GM18951 (cell line): Measurements from ENCODE around the gene GNA12.

ENCODE experiments used
- POLR2A ChIP-seq: IDR thresholded peaks from 4 replicates; pipeline ENCODE4 v1.6.1; 2011; ENCODE audit warnings: mild to moderate bottlenecking; ENCODE audit not compliant: insufficient read length, insufficient read depth; ENCODE audit errors: extremely low read depth
- in situ Hi-C: fragments of 300-500 bp; cut with MboI; formaldehyde crosslinking; loops from one replicate; pipeline ENCODE4 v1.12.0; 2022; ENCODE audit warnings: low sequenced_read_pairs, mixed read lengths, inconsistent platforms; ENCODE audit not compliant: unreplicated experiment

The GNA12 gene

GRCh38 chr7:2804227-2804763, 39.8 kb downstream of the GNA12 start:
- in situ Hi-C loops, result no loop called here
- no peak for TF ChIP-seq POLR2A

- no peak for TF ChIP-seq POLR2A
- in situ Hi-C loops, result no loop called here
Measured at GRCh38 chr7:2803755-2804154, 40.4 kb downstream of the GNA12 start.

DNA sequence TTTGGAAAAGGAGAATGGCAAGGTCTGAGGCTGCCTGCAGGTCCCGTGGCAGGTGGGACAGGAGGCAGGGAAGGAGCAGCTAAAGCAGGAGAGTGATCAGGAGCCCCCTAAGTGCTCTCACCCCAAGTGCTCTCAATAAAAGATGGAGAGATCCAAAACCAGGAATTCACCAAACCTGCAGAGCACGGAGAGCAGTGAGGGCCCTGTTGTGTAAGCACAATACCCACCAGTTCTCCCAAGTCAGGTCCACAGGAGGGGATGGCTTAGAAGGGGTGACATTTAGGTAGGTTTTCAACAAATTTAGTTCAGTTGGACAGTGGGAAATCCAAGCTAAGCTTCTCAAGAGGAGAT, 40.8 kb downstream of the GNA12 start:
- in situ Hi-C loops, result no loop called here
- TF ChIP-seq POLR2A, result no peak

DNA sequence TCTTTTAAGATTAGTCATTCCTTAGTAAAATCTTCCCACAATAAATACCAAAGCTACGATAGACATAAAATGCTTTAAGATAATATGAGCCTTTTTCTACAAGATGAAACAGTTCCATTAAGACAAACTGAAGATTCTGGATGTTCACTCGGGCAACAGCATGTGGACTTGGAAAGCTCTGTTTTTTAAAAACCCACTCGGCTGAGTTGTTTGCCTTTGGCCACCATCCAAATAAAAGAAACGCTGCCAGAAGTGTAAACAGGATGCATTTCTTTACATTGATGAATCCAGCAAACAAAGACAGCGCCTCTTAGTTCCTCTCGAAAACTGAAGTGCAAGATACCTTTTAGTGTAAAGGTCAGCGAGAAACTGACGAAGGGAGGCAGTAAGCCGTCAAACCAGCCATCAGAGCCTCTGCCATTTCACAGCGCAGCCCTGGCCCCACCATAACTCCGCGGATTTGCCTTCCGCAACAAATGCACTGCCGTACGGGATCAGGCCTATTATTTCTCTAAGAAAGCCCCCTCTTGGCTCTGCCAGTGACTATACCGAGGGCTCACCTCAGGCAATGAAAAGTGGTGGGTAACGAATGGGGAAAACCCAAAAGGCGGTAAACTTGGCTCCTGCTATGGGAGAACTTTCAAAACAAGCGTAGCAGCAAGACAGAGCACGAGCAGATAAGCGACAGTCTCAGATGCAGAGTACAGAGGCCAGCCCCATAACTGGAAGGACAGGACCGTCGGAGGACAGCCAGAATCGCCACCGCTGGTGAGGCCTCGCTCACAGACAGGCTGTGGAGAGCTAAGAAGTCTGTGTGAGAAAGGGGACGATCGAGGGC, 41.4 kb downstream of the GNA12 start:
- in situ Hi-C loops, result no loop called here
- TF ChIP-seq POLR2A, result no peak

DNA sequence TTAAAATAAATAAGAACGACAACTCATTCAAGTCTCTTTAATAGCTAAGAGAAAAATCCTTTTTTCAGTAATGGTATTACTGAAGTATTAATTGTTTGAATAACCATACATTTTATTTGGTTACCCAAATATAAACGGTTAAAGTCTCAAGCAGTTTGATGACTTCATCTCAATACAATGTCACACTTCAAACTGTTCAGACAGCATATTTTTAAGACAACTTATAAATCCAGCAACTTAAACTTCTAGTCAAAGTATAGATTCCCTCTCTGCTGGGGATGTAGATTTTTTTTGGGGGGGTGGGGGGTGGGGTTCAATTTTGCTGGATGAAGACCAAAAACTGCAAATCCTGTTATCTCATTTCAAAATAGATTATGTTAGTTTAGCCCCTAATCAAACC, 42.0 kb downstream of the GNA12 start:
- in situ Hi-C loops, result no loop called here
- TF ChIP-seq POLR2A, result no peak

DNA sequence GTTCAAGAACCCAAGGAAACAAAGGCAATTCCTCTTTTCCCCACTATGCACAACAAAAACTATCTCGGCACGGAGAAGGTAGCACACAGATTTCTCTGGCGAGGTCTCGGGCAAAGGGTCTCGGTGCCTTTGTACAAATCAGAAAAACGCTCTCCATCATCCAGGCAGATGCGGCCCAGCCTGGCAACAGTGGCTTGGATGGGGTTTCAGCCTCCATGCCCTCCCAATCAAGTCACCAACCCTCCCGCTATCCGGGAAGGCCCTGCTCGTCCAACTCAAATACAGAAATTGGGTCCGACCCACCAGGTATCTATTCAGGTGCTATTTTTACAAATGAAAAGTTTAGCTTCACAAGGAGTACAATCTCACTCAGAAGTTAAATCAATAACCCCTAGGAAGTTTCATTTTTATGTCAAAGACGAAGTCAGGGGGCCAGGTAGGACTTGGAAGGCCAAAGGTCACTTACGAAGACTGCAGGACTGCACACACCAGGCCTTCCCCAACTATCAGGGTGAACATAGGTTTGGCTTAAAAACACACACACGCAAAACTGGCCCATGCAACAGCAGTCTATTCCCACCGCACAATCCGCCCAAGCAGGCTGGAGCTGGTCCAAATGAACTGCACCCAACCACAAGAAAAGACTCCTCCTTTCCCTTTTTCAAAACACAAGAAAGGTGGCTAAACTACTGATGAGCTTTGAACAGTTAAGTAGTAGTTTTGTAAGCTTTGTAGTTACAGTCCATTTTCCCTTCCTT, 43.0 kb downstream of the GNA12 start:
- in situ Hi-C loops, result no loop called here
- no peak for TF ChIP-seq POLR2A

- in situ Hi-C loops, result no loop called here
- TF ChIP-seq POLR2A, result no peak
Measured at GRCh38 chr7:2800220-2800930, 43.7 kb downstream of the GNA12 start.

- no peak for TF ChIP-seq POLR2A
- in situ Hi-C loops, result no loop called here
Measured at GRCh38 chr7:2799253-2799652, 44.9 kb downstream of the GNA12 start.

DNA sequence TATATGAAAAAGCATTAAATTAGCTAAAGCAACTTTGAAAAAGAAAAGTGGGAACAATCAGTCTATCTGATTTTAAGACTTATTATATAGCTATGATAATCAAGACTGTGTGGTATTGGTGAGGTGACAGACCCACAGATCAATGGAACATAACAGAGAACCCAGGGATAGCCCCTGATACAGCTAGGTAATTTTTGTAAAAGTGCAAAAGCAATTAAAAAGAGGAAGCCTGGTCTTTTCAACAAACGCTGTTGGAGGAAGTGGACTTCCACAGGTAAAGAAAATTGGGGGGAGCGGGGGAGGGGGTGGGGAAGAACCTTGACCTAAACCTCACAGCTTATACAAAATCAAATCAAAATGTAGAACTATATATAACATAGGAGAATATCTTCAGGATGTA, 45.4 kb downstream of the GNA12 start:
- in situ Hi-C loops, result no loop called here
- TF ChIP-seq POLR2A, result no peak

DNA sequence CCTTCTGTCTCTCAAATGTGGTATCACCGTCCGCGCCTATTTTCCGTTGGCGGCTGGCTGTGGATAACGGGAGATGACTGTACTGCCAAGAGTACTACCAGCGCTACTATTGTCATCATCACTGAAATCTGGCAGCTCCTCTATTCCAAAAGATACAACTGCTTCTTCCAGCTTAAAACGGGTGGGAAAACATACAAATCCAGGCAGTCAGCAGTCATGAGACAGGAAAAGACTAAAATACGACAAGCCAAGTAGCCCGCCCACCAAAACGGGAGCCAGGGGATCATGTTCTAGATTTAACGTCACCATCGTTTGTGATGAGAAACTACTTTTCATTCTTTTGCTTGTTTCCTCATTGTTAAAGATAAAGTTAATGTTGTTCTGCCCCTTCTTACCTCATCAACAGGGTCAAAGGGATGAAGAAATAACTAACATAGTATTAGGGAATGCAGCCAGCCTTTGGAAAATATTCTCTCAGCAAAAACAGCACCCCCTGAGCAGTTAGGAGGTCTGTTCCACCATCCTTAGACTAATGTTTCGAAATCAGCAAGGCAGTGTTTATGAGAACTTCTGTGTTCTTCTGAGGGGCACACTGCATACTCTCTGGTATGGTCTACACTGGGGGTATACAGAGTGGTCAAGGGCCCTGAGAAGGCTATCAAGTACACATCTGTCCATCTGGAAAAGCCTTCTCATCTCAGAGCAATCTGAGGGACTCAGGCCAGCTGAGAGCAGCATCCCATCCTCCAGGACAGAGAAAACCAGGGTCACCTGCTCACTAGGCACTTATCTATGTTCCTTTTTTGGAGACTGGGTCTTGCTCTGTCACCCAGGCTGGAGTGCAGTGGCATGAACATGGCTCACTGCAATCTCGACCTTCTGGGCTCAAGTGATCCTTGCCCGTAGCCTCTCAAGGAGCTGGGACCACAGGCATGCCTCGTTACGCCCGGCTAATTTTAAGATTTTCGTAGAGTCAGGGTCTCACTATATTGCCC, 47.5 kb downstream of the GNA12 start:
- in situ Hi-C loops, result no loop called here
- TF ChIP-seq POLR2A, result no peak

DNA sequence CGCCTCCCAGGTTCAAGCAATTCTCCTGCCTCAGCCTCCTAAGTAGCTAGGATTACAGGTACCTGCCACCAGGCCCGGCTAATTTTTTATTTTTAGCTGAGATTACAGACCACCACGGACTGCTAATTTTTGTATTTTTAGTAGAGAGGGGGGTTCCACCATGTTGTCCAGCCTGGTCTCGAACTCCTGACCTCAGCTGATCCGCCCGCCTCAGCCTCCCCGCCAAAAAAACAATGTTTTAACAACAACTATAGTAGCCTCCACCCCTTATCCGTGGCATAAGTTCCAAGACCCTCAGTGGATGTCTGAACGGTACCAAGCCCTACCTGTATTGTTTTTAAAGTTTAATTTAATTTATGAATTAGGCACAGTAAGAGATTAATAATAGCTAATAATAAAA, 48.2 kb downstream of the GNA12 start:
- in situ Hi-C loops, result no loop called here
- no peak for TF ChIP-seq POLR2A
